NCI-H1092 treated with DMSO at 0.1 percent for 48 hours (cell line): Measurements from ENCODE around the gene SEMA3F.

ENCODE experiments used
- DNase-seq: peaks from one replicate; lab custom pipeline; 2025; lab: John Stamatoyannopoulos, UW

SEMA3F gene

DNA sequence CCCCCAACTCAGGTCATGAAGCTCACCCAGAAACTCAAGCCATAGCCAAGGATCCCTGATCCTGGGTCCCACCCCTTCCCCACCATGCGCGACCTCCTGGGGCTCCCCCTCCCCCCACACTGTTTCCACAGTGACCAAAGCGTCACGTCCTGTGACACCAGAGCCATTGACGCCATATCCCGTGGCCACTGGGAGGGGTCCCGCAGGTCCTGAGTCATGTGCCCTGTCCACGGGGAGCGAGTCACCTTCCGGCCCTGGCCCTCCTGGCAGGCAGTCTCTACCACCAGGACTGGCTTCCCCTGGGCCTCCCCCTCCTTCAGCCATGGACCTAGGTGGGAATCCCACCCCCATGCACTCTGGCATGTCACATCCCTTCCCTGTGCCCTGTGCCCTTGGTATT, 15.6 kb downstream of the SEMA3F start:
- no peak for DNase-seq

DNA sequence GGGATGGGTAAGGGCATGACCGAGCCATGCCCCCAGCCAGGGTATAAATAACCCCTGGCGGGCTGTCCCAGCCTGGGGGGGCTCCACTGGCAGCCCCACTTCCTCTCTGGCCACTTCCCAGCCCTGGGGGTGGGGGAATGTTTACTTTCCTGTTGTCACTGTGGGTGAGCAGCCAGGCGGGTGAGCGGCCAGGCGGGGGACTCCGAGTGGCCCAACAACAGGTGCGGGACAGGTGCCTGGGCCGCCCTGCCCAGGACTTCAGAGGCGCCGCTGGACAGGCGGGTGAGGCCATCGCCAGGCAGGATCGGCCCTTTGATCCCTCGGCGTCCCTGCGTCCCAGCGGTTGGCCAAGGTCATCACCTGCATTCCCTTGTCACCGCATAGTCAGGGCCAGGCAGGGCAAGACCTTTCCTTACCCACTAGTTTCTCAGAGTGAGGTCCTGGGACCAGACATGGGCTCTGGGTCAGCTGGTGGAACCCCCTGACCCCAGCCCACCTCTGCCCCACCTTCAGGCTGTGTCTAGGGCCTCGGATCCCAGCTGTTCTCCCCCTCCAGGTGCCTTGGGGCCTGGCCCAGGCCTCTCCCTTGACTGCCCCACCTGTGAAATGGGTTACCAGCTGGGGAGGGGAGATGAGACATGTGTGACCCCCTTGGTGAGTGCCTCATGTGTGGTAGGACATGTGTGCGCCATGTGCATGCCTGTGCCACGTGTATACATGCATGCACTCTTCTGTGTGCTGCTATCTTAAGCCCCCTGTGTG, 16.6 kb downstream of the SEMA3F start:
- no peak for DNase-seq

DNA sequence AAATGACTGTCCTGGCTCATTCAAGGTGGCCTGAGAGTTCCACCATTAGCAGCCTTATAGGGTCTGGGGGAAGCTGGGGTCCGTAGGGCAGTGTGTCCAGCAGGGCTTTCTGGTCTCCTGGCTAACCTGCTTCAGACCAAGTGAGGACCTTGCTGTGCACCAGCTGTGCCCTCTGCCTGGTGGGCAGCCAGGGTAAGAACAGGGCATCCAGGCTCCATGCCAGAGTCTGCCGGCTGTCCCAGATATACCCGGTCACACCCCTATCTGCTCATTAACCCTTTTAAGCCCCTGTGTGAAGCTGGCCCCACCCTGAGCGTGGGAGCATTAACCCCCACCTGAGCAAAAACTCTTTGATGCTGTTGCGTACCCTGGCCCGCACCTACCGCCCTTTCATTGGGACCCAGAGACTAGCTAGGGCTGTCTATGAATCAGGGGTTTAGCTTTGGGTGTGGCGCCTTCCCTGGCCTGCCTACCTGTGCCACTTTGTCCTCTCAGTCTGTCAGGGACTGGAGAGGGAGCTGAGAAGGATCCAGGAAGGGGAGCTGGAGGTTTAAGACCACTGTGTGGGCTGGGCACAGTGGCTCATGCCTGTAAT, 17.6 kb downstream of the SEMA3F start:
- no peak for DNase-seq

DNA sequence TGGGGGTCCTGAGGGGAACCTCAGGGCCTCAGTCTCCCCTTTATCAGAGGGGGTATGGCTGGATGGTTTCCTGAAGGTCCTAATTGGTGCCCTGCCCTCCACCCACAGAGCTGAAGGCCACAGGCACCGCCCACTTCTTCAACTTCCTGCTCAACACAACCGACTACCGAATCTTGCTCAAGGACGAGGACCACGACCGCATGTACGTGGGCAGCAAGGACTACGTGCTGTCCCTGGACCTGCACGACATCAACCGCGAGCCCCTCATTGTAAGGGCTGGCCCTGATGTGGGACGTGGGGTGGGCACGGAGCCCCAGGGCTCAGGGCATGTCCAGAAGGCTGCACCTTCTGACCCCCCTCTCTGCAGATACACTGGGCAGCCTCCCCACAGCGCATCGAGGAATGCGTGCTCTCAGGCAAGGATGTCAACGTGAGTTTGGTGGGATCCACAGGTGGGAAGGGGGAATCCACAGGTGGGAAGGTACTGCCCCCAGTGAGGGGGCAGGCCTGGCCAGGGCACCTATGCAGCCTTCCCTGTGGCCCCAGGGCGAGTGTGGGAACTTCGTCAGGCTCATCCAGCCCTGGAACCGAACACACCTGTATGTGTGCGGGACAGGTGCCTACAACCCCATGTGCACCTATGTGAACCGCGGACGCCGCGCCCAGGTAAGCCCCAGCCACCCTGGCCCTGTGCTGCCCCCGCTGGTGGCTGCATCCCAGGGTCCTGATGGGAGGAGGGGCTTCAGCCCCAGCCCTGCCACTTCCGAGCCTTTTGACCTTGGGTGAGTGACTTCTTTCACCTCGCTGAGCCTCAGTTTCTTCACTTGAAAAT, 18.8 kb downstream of the SEMA3F start:
- no peak for DNase-seq

DNA sequence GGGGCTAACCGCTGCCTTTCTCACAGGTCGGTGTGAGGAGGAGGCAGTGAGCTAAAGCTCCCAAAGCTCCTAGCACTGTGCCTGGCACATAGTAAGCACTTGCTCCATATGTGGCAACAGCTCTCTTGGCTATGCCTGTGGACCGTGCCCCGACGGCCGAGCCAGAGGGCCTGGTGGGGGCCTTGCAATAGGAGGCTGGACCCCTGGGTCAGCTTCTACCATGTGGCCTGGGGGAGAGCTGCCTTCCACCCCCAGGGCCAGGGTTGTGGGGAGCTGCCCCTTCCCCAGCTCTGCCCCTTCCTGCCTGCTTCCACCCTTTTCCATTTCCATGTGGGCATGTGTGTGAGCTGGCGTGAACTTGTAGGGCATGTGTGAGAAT, 19.4 kb downstream of the SEMA3F start:
- DNase-seq = no peak

DNA sequence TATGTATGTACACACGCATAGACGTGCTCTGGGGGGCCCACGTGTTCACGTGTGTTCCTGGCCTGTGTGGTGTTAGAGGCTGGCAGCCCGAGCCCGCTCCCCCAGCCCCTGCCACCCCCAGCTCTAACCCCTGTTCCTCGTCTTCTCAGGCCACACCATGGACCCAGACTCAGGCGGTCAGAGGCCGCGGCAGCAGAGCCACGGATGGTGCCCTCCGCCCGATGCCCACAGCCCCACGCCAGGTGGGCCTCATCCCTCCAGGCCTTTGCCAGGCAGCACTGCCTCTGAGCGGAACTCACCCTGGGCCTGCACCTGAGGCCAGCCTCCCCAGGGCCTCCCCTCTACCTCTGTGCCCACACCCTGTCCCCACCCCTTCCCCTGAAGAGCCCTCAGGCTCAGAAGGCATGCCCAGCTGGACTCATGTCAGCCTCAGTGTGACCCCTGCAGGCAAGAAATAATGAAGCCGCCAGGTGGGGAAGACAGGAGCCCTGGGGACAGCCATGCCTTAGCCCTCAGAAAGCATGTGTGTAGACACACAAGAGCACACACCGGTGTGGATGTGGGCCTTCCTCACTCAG, 19.9 kb downstream of the SEMA3F start:
- DNase-seq = no peak

DNA sequence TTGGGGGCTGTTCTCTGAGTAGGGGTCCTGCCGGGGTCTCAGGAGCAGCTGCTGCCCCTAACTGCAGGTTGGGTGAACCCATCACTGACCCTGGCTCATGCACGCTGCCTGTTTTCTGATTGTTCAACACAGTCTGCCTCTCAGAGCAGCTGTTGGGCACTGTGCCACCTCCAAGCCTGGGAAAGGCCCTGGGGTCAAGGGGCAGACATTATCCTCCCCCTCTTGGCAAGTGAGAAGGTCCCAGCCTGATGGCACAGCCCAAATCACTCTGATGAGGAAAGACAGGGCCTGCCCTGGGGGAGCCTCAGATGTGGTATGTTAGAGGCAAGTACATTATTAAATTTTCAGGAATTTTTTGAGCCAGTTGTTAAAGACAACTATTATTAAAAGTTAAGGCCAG, 22.2 kb downstream of the SEMA3F start:
- DNase-seq = no peak

DNA sequence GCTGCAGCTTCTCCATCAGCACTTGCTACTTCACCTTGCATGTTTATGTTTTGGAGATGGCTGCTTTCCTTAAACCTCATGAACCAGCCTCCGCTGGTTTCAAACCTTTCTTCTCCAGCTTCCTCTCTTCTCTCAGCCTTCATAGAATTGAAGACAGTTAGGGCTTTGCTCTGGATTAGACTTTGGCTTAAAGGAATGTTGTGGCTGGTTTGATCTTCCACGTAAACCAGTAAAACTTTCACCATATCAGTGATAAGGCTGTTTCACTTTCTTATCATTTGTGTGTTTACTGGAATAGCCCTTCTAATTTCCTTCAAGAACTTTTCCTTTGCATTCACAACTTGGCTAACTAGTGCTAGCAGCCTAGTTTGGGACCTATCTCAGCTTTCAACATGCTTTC, 24.6 kb downstream of the SEMA3F start:
- no peak for DNase-seq

DNA sequence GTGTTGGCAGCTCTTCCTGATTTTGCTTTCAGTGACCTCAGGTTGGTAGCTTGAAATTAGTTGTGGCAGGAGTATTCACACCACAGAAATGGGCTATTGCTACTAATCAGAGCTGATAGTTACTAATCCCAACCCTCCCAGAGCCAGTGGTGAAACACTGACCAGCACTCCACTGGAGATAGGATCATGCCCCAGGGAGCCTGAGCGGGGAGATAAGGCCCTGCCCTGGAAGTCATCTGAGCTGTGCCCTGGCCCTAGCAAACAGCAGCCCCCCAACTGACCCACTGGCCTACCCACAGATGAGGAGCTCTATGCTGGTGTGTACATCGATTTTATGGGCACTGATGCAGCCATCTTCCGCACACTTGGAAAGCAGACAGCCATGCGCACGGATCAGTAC, 26.9 kb downstream of the SEMA3F start:
- DNase-seq = no peak

DNA sequence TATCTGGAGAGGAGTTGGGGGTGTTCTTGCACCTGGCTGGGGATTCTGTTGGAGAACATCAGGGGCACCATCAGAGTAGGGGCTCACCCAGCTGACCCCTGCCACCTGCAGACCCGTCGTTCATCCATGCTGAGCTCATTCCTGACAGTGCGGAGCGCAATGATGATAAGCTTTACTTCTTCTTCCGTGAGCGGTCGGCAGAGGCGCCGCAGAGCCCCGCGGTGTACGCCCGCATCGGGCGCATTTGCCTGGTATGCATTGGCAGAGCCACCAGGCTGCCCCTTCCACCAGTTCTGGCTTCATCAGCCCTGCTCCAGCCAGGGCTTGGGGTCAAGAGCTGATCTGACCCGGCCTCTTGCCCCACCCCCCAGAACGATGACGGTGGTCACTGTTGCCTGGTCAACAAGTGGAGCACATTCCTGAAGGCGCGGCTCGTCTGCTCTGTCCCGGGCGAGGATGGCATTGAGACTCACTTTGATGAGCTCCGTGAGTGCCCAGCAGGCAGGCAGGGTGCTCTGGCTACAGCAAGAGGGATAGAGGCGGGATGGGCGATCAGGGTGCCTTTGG, 27.5 kb downstream of the SEMA3F start:
- no peak for DNase-seq

DNA sequence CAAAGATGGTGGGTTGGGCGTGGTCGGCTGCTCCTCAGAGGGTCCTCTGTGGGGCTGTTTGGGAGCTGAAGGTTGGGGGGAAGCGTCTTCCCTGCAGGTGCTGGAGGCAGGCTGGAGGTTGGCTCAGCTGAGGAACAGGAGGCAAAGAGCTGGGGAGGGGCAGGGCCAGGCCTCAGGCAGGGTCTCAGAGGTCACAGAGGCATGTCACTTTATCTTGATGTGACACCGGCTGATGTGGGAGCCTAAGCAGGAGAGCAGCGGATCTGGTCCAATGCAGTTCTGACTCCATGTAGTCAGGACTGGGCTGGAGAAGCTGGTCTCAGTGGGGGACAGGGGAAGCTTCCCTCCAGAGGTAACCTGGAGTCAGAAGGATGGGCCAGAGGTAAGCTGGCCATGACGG, 28.6 kb downstream of the SEMA3F start:
- no peak for DNase-seq

DNA sequence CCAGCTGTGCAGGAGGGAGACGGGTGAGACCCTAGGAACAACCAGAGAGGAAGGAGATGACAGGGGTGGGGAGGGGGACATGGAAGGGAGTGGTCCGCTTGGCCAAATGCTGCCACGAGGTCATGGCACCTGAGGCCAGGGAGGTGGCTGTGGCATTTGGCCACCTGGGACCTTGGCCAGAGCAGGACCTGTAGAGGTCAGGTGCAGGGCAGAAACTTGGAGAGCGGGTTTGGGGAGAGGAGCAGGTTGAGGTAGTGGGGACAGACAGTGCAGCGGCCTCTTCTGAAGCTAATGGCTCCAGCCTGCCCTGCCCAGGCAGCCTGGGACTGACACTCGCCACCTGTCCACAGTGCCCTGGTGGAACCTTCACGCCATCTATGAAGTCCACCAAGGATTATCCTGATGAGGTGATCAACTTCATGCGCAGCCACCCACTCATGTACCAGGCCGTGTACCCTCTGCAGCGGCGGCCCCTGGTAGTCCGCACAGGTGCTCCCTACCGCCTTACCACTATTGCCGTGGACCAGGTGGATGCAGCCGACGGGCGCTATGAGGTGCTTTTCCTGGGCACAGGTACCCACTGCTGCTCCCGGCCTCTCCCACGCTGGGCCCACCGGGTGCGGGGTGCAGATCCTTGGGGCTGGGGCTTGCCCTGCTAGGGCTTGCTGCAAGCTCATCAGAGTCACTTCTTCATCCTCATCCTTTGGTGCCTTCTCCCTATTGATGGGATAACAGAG, 29.3 kb downstream of the SEMA3F start:
- DNase-seq = no peak

DNA sequence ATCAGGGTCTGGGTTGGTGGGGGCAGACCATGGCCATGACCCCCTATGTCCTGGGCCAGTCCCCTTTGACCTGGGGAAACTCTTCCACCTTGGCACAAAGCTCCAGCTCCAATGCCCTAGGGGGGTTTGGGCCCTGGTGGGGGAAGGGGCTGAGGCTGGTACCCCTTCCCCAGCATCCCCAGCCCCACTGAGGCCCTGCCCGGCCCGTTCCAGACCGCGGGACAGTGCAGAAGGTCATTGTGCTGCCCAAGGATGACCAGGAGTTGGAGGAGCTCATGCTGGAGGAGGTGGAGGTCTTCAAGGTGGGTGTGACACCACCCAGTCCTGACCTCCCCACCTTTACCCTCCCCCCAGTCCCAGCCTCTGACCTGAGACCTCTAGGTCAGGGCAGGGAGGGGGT, 30.1 kb downstream of the SEMA3F start:
- no peak for DNase-seq

DNA sequence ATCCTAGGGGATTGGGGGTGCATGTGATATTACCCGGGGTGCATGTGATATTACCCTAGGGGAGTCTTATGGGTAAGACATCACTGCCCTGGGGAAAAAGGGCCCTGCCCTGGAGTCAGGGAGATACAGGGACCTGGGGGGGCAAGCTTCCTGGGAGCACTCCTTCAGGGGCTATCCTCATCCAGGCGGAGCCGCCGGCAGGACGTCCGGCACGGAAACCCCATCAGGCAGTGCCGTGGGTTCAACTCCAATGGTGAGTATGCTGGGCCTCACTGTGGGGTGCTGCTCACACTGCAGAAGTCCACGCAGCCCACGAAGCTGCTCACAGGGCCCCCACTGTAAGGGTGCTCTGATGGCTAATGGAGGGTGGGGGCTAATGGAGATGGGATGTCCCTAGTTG, 31.0 kb downstream of the SEMA3F start:
- no peak for DNase-seq

DNA sequence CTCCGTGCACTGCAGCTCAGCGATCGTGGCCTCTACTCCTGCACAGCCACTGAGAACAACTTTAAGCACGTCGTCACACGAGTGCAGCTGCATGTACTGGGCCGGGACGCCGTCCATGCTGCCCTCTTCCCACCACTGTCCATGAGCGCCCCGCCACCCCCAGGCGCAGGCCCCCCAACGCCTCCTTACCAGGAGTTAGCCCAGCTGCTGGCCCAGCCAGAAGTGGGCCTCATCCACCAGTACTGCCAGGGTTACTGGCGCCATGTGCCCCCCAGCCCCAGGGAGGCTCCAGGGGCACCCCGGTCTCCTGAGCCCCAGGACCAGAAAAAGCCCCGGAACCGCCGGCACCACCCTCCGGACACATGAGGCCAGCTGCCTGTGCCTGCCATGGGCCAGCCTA, 32.6 kb downstream of the SEMA3F start:
- DNase-seq = no peak

DNA sequence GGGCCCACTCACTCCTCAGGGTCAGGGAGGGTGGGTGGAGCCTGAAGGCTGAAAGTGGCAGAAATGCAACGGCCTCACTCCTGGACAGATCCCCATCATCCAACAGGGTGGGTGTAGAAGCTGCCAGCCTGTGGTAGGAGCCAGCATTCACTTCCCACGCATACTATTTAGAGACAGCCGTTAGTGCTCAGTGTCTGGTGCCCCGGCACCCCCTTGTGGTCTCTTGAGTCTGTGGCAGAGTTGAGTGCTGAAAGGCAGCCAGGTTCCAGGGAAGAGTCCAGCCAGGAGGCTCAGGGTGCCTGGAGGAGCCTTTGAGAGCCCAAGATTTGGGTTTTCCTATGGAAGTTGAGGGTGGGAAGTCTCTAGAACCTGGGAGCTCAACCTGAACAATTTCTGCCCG, 34.1 kb downstream of the SEMA3F start:
- DNase-seq = peak; percentile 32

DNA sequence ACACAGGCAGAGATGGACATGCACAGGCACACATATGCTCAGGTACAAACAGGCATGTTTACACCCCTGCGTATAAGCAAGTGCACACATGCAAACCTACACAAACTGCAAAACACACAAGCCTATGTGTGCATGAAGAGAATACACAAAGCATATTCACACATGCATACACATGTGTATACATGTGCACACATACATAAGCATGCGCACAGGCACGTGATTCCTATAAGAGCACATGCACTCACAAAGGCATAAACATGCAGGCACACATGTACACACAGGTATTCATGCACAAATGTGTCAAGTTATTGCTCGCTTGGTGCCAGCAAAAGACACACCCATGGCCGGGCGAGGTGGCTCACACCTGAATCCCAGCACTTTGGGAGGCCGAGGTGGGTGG, 34.9 kb downstream of the SEMA3F start:
- DNase-seq = no peak

DNA sequence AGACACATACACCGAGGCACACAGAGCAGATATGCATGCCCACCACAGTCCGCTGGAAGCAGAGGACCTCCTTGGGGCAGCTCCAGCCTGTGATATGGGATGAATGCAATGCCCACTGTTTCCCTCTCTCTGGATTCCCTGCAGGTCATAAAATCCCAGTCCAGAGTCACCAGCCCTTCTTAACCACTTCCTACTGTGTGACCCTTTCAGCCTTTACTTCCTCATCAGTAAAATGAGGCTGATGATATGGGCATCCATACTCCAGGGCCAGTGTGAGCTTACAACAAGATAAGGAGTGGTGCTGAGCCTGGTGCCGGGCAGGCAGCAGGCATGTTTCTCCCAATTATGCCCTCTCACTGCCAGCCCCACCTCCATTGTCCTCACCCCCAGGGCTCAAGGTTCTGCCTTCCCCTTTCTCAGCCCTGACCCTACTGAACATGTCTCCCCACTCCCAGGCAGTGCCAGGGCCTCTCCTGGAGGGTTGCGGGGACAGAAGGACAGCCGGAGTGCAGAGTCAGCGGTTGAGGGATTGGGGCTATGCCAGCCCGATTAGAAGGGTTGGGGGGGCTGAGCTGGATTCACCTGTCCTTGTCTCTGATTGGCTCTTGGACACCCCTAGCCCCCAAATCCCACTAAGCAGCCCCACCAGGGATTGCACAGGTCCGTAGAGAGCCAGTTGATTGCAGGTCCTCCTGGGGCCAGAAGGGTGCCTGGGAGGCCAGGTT, 36.0 kb downstream of the SEMA3F start, which contains the start of gene GNAT1:
Gene GNAT1, plus strand, starts transcription at position 675 of the 725 bp plus-strand sequence. CDS start 116 bp downstream, outside the sequence.
- no peak for DNase-seq

DNA sequence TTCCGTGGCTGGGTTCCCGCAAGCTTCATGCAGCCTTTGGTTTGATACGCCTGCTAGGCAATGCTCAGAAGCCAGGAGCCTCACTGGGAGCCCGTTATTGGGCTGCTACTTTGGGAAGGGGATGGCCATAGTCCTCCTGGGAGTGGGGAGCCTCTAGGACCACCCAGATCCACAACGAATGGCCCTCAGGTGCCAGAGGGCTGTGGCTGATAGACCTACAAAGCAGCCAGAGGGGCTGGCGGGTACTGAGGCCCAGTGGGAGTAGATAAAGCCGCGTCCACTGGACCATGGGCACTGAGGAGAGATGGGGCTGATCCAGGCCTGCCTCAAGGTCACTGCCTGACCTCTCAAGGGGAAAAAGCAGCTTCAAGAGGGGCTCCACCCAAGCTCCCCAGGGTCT, 37.0 kb downstream of the SEMA3F start:
- no peak for DNase-seq

DNA sequence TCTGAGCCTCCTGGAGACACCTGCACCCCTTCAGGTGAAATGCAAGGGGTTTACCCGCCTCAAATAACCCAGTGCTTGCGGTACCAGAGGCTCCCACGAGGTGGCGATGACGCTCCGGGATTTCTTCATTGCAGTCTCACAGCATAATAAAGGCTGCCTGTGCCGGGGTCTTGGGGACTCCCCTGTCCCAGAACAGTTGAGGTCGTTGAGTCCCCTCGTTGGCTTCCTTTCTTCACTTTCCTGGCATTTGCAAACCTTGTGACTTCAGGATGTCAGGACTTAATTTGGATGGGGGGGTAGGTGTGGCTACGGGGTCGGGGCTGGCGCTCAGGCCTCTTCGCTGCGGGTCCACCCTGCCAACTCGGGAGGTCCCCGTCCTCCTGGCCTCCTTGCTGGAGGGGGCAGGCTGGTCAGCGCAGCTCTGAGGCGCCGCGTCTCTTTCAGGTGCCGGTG, 37.6 kb downstream of the SEMA3F start:
- DNase-seq = peak; percentile 35

DNA sequence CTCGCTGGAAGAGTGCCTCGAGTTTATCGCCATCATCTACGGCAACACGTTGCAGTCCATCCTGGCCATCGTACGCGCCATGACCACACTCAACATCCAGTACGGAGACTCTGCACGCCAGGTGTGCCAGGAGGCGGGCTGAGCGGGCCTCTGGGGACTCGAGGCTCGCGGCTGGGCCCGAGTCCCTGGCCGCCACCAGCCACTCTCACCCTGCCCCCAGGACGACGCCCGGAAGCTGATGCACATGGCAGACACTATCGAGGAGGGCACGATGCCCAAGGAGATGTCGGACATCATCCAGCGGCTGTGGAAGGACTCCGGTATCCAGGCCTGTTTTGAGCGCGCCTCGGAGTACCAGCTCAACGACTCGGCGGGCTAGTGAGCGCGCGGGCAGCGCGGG, 38.2 kb downstream of the SEMA3F start:
- no peak for DNase-seq
